Fibroblast of villous mesenchyme (primary cell): ENCODE data around the gene MKRN2OS. TPM values are rescaled to one million over a fixed set of nuclear protein-coding genes. Genes with fewer than 3 reads are reported as not detected.
A peak's percentile ranks its signal among the peaks of the same experiment; 100 is the strongest.

ENCODE experiments used
- DNase-seq: peaks from one replicate; pipeline ENCODE4 v3.0.0-alpha.2; 2010; ENCODE audit warnings: low read depth
- H3K4me3 ChIP-seq: 2 replicates; pipeline ENCODE4 v1.5.1; 2011; ENCODE audit warnings: low read depth, mild to moderate bottlenecking, low read length
- CTCF ChIP-seq: IDR thresholded peaks from 2 replicates; pipeline ENCODE4 v1.5.1; 2012; ENCODE audit warnings: low read depth, mild to moderate bottlenecking, low read length; ENCODE audit not compliant: insufficient read depth
- total RNA-seq: library from RNA; depleted of rRNA; stranded (reverse); fragments of >200 nt; gene quantifications from 2 replicates; pipeline ENCODE4 v1.2.3, GENCODE V29; 2012

Gene MKRN2OS
- total RNA-seq, 1 donor, result not detected

- no peak for DNase-seq
- no peak for TF ChIP-seq CTCF
- H3K4me3 ChIP-seq, result no peak overlapping the region
Observed at GRCh38 chr3:12586403-12586802, 41.1 kb upstream of the MKRN2OS start.

- H3K4me3 ChIP-seq, result no peak overlapping the region
- no peak for TF ChIP-seq CTCF
- DNase-seq, result no peak
Observed at GRCh38 chr3:12585970-12586369, 40.7 kb upstream of the MKRN2OS start.

- no peak for DNase-seq
- no peak overlapping the region for H3K4me3 ChIP-seq
- no peak for TF ChIP-seq CTCF
Observed at GRCh38 chr3:12585181-12585580, 39.9 kb upstream of the MKRN2OS start.

GRCh38 chr3:12584083-12584482 lies 38.8 kb upstream of the MKRN2OS start:
- no peak overlapping the region for H3K4me3 ChIP-seq
- no peak for TF ChIP-seq CTCF
- DNase-seq, result no peak

- TF ChIP-seq CTCF, result no peak
- no peak overlapping the region for H3K4me3 ChIP-seq
- no peak for DNase-seq
Observed at GRCh38 chr3:12583280-12583679, 38.0 kb upstream of the MKRN2OS start.

- DNase-seq, result no peak
- no peak for TF ChIP-seq CTCF
- H3K4me3 ChIP-seq, result no peak overlapping the region
Observed at GRCh38 chr3:12582730-12583129, 37.4 kb upstream of the MKRN2OS start.

- no peak for TF ChIP-seq CTCF
- H3K4me3 ChIP-seq, result no peak overlapping the region
- peak; percentile 55 for DNase-seq
Observed at GRCh38 chr3:12579905-12580304, 34.6 kb upstream of the MKRN2OS start.
